ENCODE measurements around the gene CNTN4.
"Not testable (repeated sequence)": the region's sequence is repeated elsewhere in the genome, so short reads cannot be mapped to it uniquely, and the experiment has no call there.

The CNTN4 gene

DNA sequence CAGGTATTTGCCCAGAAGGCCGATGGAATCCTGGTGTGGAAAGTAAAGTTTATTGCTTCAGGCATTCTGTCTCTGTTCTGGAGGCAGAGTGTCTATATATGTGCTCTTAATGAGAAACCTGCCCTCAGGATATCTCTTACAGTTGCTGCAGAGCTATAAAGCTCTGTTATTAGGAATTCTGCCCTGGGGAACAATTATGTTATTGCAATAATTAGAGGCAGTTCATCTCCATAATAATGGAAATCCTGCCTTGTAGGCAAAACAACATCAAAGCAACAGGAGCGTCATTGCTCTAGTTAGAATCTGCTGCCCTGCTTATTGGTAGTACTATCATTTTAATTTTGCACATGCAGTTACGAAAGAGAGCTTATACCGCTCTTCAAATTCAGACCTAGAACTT lies 835.9 kb downstream of the CNTN4 start:
- no peak for DNase-seq

DNA sequence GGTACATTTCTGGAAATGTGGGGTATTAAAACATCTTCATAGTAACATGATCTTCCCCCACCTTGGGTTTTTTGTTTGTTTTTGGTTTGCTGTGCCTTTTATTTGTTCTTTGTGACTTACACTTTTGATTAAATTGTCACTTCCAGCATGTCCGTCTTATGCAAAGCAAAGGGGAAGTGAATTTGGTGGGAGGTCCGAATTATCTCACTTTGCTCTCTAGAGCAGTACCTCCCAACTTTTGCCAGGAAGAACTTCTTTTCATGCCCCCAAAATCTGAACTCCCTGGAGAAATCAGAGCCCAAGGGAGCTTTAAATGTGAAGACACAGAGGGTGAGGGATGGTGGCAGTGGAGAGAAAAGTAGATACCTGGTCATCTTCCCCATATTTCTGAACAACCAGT lies 838.4 kb downstream of the CNTN4 start:
- DNase-seq, result no peak

DNA sequence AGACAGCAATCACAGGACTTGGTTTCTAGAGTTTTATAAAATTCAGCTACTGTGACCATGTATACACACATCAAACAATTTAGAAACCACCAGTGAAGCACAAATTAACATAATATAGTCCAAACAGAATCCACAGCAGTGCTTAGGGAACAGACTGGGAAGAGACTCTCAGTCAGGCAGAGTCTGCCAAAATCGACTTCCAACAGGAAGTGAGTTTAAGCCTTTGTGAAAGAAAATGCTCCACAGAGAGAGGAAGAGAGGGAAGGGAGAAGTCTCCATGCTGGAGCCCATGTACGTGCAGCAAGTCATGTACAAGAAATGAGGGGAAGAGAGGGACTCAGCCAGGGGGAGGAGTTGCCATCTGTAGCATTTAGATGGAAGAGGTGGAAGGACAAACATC lies 838.9 kb downstream of the CNTN4 start:
- DNase-seq, result no peak

DNA sequence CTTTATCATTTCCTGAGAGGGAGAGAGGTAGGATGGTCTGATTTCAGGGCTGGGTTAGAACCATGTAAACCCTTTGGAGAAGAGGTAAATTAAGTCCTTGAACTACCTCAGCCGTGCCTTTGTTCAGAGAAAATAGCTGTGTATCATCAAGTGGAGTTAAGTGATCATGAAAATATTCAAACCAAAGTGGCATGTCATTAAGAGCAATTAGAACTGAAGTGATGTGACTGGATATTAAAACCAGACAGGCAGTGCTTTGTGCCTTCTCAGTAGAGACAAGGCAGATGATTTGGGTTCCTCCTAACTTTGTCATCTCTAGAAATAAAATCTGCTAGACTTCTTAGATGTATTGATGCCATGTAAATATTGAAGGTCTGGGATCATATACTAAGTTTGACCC lies 840.0 kb downstream of the CNTN4 start:
- no peak for DNase-seq

DNA sequence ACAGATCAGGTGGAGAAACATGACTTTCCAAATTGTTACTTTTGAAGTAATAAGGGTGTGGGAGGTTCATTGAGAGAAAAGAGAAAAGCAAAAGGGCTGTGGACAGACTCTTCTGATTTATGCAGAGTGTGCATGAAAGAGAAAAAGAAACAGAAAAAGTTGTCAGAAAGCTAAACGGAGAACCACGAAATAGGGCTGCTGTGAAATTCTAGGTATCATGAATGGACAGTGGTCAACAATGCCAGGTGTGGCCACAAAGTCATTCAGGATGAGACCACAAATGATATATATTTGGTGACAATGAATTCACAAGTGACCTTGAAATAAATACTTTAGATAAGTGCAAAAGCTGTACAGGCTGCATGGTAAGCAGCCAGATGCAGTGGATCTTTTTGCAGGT lies 841.4 kb downstream of the CNTN4 start:
- DNase-seq, result no peak

DNA sequence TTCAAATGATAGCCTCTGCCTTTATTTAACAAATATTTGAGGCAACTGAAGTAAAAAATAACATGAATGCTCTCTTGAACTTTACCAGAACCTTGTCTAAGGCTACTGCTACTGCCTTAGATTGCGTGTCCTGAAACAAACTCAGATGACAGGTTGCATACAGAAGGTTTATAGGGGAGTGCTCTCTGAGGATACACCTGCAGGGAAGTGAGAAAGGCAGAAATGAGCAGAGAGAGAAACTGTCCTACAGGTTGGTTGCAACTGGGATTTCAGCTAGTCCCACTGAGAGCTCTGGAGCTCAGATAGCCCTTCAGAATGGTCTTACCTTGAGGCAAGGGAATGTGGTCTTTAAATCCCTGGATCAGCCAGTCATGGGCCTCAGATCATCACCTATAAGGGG lies 846.0 kb downstream of the CNTN4 start:
- no peak for DNase-seq

DNA sequence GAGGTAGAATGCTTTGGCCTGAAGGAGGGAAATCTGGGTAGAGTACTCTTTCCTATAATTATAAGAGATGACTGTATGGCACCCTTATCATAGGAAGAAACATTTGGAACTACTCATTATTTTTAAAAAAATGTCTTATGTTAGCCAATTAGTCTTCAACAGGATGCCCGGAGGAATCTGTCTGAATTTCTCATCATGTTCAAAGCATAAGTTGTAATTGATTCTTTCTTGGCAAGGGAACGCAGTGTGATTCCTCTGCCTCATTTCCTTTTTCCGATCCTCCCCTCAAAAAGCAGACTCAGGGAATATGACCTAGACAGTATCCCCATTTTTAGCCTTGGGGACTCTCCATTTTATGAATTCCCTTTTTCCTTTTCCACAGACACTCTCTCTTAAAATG lies 846.5 kb downstream of the CNTN4 start:
- DNase-seq, result no peak

DNA sequence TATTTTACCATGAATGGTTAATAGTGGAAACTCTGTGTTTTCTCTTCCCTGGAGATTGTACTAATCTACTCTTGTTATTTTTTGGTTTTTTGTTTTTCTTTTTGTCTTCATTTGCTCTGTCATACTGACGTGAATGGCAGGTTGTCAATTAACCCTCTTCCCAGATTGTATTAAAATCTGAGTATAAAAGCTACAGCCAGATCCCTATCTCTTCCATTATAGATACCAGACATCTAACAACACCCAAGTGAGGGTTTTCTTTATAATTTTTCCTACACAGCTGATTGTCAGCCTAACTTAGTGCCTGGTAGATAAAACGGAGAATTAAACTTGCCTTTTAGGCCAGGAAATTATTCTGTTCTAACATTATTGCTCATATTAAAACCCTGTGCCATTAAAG lies 848.9 kb downstream of the CNTN4 start:
- no peak for DNase-seq

DNA sequence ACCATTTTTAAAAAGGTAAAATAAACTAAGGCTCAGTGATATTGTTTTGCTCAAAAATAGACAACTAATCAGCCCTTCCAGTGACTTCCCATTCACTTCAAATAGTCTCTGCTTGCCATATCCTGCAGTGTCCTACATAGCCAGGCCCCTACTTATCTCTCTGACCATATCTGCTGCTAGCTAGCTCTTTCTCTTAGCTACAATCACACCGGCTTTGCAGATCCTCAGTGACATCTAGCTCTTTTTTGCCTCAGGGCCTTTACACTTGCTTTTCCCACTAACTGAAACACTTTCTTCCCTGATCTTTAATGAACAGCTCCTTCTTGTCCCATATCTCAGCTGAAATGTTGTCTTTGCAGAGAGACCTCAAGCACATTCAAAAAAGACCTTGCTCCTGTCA lies 850.2 kb downstream of the CNTN4 start:
- no peak for DNase-seq

DNA sequence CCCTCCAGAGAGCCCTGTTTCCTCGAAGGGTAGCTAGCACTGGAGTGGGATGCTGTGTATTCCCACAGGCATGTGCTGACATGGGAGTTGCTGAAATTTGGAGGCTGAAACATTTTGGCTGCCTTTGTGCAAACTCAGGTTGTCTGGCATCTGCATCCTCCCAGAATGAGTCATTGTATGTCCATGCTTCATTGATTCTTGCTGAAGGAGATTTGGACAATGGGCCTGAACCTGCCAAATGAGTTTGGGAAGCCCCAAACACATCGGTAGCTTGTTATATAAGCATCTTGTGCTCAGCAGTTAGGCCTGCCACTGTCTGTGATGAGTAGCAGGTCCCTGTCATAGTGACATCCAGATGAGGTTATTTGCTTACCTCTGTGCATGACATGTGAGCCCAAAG lies 851.5 kb downstream of the CNTN4 start:
- DNase-seq, result no peak

DNA sequence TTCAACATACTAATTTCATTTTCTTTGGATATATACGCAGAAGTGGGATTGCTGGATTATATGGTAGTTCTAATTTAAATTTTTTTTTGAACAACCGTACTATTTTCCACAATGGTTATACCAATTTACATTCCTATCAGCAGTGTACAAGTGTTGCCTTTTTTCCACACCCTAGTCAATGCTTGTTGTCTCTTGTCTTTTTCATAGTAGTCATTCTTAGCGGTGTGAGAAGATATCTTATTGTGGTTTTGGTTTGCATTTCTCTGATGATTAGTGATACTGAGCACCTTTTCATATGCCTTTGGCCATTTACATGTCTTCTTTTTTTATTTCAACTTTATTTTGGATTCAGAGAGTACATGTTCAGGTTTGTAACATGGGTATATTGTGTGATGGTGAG lies 858.4 kb downstream of the CNTN4 start:
- no peak for DNase-seq

DNA sequence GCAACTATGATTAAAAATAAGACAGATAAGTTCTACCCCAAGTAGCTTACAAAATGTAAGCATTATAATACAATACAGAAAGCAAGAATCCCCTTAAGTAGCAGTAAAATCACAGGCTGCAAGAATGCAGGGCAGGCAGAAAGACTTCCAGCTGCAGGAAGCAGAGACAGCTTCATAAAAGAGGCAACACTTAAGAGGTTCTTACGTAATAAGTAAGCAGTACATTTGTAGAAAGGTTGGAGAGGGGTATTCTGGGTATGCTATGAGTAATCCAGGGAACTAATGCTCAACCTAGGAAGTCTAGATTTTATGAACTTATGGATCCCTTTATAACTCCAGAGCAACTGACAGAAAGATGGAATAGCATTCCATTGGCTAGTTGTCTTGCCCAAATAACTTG lies 859.9 kb downstream of the CNTN4 start:
- no peak for DNase-seq

DNA sequence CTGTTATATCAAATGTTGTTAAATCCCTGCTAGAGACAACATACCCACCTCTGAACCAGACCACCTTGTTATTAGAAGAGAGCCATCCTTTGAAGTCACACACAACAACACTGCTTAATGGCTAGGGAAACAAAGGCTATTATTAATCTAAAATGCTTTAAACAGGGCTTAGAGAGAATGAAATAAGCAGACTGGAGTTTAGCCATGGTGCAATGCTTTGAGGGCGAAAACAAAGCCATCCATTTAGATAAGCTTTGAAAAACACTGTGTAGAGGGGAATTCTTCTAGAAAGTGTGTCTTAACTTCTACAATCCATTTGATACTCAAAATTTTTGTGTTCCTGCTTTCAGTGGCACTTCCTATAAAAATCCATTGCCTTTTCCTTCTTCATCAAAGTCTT lies 862.9 kb downstream of the CNTN4 start:
- DNase-seq, result no peak

DNA sequence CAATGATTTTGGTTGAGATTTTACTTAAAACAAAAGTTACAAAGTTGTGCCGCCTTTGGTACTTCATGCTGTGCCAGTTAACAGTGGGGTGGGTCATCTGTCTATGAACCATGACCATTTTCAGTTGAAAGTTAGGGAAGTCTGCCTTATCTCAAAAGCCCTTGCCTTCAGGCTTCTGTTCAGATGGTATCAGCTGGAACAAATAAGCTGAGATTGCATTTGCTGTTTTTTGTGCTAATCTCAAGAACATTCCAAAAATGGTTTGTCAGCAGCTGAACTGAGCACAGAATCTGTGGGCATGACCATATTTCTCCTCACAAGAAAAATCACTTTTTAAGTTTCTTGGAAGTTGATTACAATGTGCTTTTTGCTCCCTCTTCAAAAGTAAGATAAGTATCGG lies 869.2 kb downstream of the CNTN4 start:
- no peak for DNase-seq

DNA sequence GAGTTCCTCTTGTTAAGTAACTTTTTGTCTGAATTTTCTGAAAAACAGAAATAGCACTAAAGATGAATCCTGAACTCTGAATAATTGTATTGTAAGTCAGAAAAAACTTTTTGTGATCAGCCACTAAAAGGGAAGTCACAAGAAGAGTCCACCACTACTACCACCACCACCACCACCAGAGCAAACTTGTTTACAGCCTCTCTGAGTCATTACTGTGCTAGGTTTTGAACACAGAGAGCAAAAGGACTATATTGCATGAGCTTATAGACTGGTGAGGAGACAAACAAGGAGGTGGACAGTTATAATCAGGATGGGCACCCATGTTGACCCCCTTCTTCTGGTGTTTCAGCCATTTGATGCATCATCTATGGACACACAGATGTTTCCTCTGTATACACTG lies 869.8 kb downstream of the CNTN4 start:
- no peak for DNase-seq

DNA sequence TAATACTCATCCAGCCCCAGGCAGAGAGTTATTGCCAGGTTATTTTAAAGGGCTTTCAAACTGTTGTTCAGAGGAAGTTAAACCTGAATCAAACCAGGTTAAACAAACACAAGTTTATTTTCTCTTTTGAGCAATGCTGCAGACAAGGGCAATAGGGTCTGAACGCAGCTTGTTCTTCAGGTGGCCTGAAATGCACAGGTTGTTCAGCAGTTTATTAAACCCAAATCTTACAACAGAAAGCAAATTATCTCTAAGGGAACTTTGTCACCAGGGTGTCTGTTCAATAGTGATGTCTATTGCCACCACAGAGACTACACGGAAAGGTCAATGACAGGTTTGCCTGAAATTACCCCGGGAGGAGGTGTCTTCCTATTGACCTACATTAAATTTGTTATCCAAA lies 877.5 kb downstream of the CNTN4 start:
- no peak for DNase-seq

DNA sequence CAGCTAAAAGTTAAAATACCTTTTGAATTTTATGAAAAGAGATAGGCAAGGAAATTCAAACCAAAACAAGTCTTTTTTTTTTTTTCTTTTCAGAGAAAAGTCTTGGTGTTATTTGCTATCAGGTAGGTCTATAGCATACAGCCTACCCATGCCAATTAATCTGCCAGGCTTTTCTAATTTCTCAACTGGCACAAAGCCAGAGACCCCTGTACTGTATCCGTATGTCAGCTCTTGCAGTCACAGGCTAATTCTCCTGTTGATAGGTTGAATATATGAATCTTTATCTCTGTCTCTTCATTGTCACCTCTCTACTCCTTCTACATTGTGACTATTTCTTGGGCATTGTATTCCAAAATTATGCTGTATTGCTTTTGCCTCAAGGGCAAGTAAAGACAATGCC lies 878.1 kb downstream of the CNTN4 start:
- DNase-seq, result no peak

DNA sequence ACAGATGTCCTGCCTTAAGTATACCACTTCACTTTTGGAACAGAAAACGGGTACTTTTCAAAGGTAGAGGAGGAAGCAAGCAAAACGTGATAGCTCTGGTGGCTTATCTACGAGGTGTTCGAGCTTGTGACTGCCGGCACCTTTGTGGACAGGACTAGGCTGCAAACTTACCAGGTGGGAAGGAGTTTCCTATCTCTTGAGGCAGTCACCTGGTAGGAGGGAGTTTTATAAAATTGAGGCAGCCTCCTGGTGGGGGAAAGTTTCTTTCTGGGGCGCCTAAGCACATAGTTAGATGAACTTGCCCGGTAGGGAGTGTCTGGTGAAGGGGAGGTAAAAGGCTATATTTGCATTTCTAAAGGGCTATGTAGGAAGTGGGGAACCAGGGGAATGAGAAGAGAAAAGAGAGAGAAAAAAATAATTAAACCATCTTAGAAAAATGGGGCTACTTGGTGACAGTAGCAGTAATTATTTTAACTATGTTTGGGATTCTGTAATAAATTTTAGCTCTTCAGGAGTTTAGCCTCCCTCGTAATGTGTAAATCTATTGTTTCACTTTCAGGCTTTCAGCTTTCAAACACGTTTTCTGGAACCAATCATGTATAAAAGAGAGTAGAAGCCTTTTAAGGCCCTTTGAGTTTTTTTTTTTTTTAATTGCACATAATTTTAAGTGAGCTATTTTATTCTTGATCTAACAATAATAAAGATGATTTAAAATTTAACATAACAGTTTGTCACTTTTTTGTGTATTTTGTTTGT lies 880.5 kb downstream of the CNTN4 start:
- DNase-seq, result no peak

DNA sequence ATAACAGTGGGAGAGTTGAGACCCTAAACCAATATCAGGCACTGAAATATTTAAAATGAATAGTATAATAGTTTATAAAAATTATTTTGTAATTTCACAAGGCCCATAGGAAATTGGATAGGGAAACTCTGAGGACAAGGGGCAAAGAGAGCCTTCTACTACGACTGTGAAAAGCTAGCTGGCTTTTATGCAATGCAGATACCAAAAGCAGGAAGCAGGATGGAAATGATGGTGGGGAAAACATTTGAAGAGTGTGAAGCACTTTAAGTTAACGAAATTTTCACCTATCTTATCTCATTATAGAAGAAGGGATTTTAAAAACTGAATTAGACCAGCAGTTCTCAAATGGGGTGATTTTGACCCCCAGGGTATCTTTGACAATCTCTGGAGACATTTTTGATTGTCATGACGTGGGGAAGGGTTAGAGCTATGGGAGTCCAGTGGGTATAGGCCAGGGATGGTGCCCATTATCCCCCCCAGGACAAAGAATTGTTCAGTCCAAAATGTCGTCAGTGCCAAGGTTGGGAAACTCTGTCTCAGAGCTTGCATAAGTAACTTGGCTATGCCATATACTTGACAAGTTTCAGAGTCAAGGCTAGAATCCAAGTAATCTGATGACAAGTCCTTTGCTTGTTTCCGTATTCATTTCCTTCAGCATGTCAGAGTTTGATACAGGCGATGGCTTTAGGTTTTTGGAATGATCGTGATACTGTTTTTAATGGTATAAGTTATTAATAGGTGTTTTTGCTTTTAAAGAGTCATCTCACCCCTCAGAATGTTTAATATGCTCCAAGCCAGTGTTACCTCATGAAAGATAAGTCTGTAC lies 885.6 kb downstream of the CNTN4 start:
- DNase-seq, result no peak

DNA sequence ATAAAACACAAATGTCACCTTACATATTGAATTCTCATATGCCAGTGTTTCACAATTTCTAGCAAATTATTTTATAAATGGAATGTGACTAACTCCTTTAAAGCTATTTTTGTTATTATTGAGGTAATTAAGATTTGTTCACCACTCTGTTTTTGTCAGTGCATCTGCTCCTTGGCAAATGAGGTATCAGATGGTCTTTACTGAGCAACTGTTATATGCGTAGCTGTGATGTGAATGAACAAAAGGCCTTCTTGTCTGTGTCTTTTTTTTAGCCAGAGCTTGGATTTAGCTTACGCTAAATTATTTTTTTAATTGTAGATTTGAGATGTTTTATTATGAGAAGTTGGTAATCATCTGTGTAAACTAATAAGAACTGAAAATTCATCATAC lies 886.2 kb downstream of the CNTN4 start:
- DNase-seq, result no peak

DNA sequence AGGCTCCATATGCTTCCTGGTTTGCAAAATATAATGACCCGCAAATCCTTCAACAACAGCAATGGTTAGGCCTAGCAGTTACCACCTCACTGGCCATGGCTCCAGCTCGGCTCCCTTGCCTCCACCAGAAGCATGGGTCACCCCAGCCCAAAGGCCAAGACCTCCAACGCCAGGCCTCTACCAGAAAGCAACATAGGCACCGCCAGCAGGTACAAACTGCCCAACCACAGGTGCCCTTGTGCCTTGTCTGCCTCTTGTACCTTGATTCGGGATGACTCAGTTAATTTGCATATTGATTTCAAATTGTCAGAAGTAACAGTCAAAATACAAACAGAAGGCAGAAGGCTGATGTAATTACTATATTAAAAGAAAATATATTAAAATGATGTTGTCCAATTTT lies 886.8 kb downstream of the CNTN4 start:
- DNase-seq, result no peak

DNA sequence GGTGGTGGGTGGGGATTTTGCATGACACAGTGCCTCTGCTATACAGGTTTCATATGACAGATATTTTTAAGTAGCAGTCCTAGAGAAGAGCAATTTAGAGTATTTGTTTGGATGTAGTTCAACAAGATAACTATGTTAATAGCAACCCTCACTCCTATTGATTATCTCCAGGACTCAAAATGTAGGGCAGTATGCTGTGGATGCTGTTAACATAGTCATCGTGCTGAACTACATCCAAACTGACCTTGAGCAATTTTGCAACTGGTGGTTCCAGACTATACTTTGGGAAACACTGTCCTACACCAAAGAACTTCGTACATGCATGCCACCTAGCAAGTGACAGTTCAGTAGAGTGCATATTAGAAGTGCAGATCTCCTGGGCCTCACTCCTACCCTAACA lies 893.9 kb downstream of the CNTN4 start:
- no peak for DNase-seq

DNA sequence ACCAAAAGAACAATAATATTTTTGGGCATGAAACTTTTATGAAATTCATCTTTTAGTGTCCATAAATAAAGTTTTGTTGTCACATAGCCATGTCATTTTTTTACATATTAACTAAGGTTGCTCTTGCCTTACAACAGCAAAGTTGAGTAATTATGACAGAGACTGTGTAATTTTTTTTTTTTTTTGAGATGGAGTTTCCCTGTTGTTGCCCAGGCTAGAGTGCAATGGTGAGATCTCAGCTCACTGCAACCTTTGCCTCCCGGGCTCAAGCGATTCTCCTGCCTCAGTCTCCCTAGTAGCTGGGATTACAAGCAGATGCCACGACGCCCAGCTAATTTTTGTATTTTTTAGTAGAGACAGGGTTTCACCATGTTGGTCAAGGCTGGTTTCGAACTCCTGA lies 894.5 kb downstream of the CNTN4 start:
- DNase-seq, result not testable (repeated sequence)

DNA sequence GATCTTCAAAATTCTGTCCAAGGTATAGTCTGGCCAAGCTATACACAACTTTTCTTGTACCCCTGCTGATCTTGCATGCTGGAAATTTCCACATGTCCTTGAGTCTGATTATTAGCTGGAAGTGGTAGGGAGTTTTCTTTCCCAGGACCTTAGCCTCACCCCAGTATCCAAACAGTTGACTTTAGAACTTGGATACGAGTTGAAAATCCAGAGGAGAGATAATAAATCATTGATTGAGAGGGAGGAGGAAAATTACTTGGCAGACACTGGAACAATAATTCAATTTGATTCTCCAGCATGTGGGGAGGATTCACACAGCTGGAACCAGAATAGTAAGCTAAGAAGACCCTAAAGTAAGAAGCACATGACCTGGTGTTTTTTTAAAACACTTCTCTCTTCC lies 895.1 kb downstream of the CNTN4 start:
- DNase-seq, result no peak

DNA sequence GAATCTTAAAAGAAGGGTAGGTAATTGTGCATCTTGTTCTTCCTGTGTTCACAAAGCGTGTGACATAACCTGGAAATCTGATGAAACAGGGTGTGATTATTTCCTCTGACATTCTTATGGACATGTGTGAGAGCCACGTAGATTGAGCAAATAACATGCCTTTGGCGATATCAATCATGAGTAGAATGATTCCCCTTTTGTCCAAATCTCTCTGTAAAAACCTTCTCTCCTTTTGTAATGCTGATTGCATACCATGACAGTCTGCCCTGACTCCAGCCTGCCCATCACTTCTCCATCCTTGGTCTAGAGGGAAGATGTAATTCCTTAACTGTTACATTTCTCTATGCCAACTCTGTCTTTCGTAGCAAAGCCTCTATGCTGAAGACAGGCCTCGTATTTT lies 896.5 kb downstream of the CNTN4 start:
- no peak for DNase-seq

Data from DMS79 (cell line).